Rectal smooth muscle tissue (tissue), 1 donor: Measurements from ENCODE around the gene MRAP2.

Source experiments
- H3K27ac ChIP-seq: one replicate; pipeline ENCODE4 v1.7.0; 2013; ENCODE audit warnings: low read depth, low read length, inconsistent platforms
- H3K27me3 ChIP-seq: one replicate; pipeline ENCODE4 v1.7.0; 2013; ENCODE audit warnings: low read length; ENCODE audit not compliant: control insufficient read depth, insufficient read depth
- H3K36me3 ChIP-seq: one replicate; pipeline ENCODE4 v1.7.0; 2013; ENCODE audit warnings: low read length; ENCODE audit not compliant: control insufficient read depth, insufficient read depth
- H3K4me1 ChIP-seq: one replicate; pipeline ENCODE4 v1.7.0; 2013; ENCODE audit warnings: low read length; ENCODE audit not compliant: control insufficient read depth, insufficient read depth
- H3K4me3 ChIP-seq: one replicate; pipeline ENCODE4 v1.7.0; 2013; ENCODE audit warnings: low read length
- H3K9ac ChIP-seq: one replicate; pipeline ENCODE4 v1.7.0; 2013; ENCODE audit warnings: low read length

The MRAP2 gene

GRCh38 chr6:84043555-84043954 is 10.0 kb downstream of the MRAP2 start:
- H3K36me3 ChIP-seq = no peaks in the 10 kb centered on the region
- H3K4me3 ChIP-seq = no peak overlapping the region
- no peaks in the 10 kb centered on the region for H3K27me3 ChIP-seq
- no peak overlapping the region for H3K9ac ChIP-seq
- H3K4me1 ChIP-seq = no peaks in the 10 kb centered on the region
- H3K27ac ChIP-seq = no peak overlapping the region

- H3K4me1 ChIP-seq = no peaks in the 10 kb centered on the region
- no peak overlapping the region for H3K4me3 ChIP-seq
- H3K36me3 ChIP-seq = no peaks in the 10 kb centered on the region
- H3K9ac ChIP-seq = no peak overlapping the region
- H3K27me3 ChIP-seq = no peaks in the 10 kb centered on the region
- H3K27ac ChIP-seq = no peak overlapping the region
Measured at GRCh38 chr6:84046755-84047154, 13.2 kb downstream of the MRAP2 start.

- H3K27me3 ChIP-seq = no peaks in the 10 kb centered on the region
- H3K27ac ChIP-seq = no peak overlapping the region
- no peaks in the 10 kb centered on the region for H3K4me1 ChIP-seq
Measured at GRCh38 chr6:84048588-84048987, 15.0 kb downstream of the MRAP2 start.

GRCh38 chr6:84050408-84050807 is 16.8 kb downstream of the MRAP2 start:
- Histone ChIP-seq H3K9ac (no peak overlapping the region), H3K36me3 (no peaks in the 10 kb centered on the region), H3K27me3 (no peaks in the 10 kb centered on the region), H3K4me1 (no peaks in the 10 kb centered on the region), H3K27ac (no peak overlapping the region), H3K4me3 (no peak overlapping the region)

More at GRCh38 chr6:84048588-84048987, 15.0 kb downstream of the MRAP2 start:
- no peak overlapping the region for H3K9ac ChIP-seq
- H3K36me3 ChIP-seq = no peaks in the 10 kb centered on the region
- H3K4me3 ChIP-seq = no peak overlapping the region

GRCh38 chr6:84052204-84052882 is 18.8 kb downstream of the MRAP2 start:
- Histone ChIP-seq H3K4me1 (no peaks in the 10 kb centered on the region), H3K36me3 (no peaks in the 10 kb centered on the region), H3K4me3 (no peak overlapping the region), H3K27me3 (no peaks in the 10 kb centered on the region), H3K9ac (no peak overlapping the region), H3K27ac (no peak overlapping the region)

- Histone ChIP-seq H3K4me3 (no peak overlapping the region), H3K36me3 (no peaks in the 10 kb centered on the region), H3K27me3 (no peaks in the 10 kb centered on the region), H3K4me1 (no peaks in the 10 kb centered on the region), H3K9ac (no peak overlapping the region), H3K27ac (no peak overlapping the region)
Measured at GRCh38 chr6:84052883-84053241, 19.3 kb downstream of the MRAP2 start.

GRCh38 chr6:84055647-84056046 is 22.1 kb downstream of the MRAP2 start:
- H3K4me3 ChIP-seq = no peak overlapping the region

GRCh38 chr6:84057908-84058307 is 24.3 kb downstream of the MRAP2 start:
- H3K27ac ChIP-seq = no peak overlapping the region
- no peaks in the 10 kb centered on the region for H3K4me1 ChIP-seq
- no peak overlapping the region for H3K4me3 ChIP-seq
- no peaks in the 10 kb centered on the region for H3K27me3 ChIP-seq
- no peaks in the 10 kb centered on the region for H3K36me3 ChIP-seq
- no peak overlapping the region for H3K9ac ChIP-seq

More at GRCh38 chr6:84055647-84056046, 22.1 kb downstream of the MRAP2 start:
- Histone ChIP-seq H3K27me3 (no peaks in the 10 kb centered on the region), H3K4me1 (no peaks in the 10 kb centered on the region), H3K36me3 (no peaks in the 10 kb centered on the region), H3K27ac (no peak overlapping the region), H3K9ac (no peak overlapping the region)

- H3K9ac ChIP-seq = no peak overlapping the region
- no peak overlapping the region for H3K4me3 ChIP-seq
- no peaks in the 10 kb centered on the region for H3K4me1 ChIP-seq
- no peaks in the 10 kb centered on the region for H3K36me3 ChIP-seq
- no peaks in the 10 kb centered on the region for H3K27me3 ChIP-seq
- no peak overlapping the region for H3K27ac ChIP-seq
Measured at GRCh38 chr6:84059082-84059481, 25.5 kb downstream of the MRAP2 start.

- no peak overlapping the region for H3K4me3 ChIP-seq
- H3K9ac ChIP-seq = no peak overlapping the region
- H3K27me3 ChIP-seq = no peaks in the 10 kb centered on the region
- H3K36me3 ChIP-seq = no peaks in the 10 kb centered on the region
- no peak overlapping the region for H3K27ac ChIP-seq
- H3K4me1 ChIP-seq = no peaks in the 10 kb centered on the region
Measured at GRCh38 chr6:84061174-84061573, 27.6 kb downstream of the MRAP2 start.

- H3K9ac ChIP-seq = no peak overlapping the region
- no peaks in the 10 kb centered on the region for H3K27me3 ChIP-seq
- no peaks in the 10 kb centered on the region for H3K4me1 ChIP-seq
- H3K27ac ChIP-seq = no peak overlapping the region
- no peaks in the 10 kb centered on the region for H3K36me3 ChIP-seq
- H3K4me3 ChIP-seq = no peak overlapping the region
Measured at GRCh38 chr6:84061613-84062398, 28.2 kb downstream of the MRAP2 start.

- Histone ChIP-seq H3K27ac (no peak overlapping the region), H3K9ac (no peak overlapping the region), H3K36me3 (no peaks in the 10 kb centered on the region), H3K27me3 (no peaks in the 10 kb centered on the region), H3K4me1 (no peaks in the 10 kb centered on the region), H3K4me3 (no peak overlapping the region)
Measured at GRCh38 chr6:84062519-84063154, 29.1 kb downstream of the MRAP2 start.
